Type B pancreatic cell (in vitro differentiated cells): Measurements from ENCODE around the gene RCBTB1. TPM values are rescaled to one million over a fixed set of nuclear protein-coding genes. Genes with fewer than 3 reads are reported as not detected.
A peak's percentile ranks its signal among the peaks of the same experiment; 100 is the strongest.

Source experiments
- DNase-seq: peaks from one replicate; pipeline ENCODE4 v3.0.0; 2021; ENCODE audit warnings: mixed read lengths; ENCODE audit not compliant: unreplicated experiment; ENCODE audit errors: extremely low spot score
- H3K27ac Mint-ChIP-seq: 2 replicates; pipeline ENCODE4 v1.8.0; 2021; ENCODE audit warnings: mild to moderate bottlenecking, mixed read lengths
- H3K27me3 Mint-ChIP-seq: 2 replicates; pipeline ENCODE4 v1.8.0; 2021; ENCODE audit warnings: mixed read lengths
- H3K36me3 Mint-ChIP-seq: 2 replicates; pipeline ENCODE4 v1.8.0; 2021; ENCODE audit warnings: mixed read lengths
- H3K4me1 Mint-ChIP-seq: one replicate; pipeline ENCODE4 v1.8.0; 2021; ENCODE audit warnings: mixed read lengths; ENCODE audit not compliant: unreplicated experiment
- H3K4me3 Mint-ChIP-seq: 2 replicates; pipeline ENCODE4 v1.8.0; 2021; ENCODE audit warnings: mild to moderate bottlenecking, mixed read lengths
- H3K9me3 Mint-ChIP-seq: 2 replicates; pipeline ENCODE4 v1.8.0; 2021; ENCODE audit warnings: mixed read lengths
- total RNA-seq: library from RNA; stranded (reverse); gene quantifications from 2 replicates; pipeline ENCODE4 v1.2.1, GENCODE V29; 2021; ENCODE audit warnings: low replicate concordance
- TF ChIP-seq, protein P1 (sequence below): fragments of 200-600 bp; sonication (generic); conservative IDR thresholded peaks from 2 replicates; pipeline ENCODE4 v1.5.0; 2021; ENCODE audit warnings: antibody characterized with exemption, mild to moderate bottlenecking

Gene RCBTB1
- total RNA-seq, 1 donor from 2014 or later = 30.7 TPM

DNA sequence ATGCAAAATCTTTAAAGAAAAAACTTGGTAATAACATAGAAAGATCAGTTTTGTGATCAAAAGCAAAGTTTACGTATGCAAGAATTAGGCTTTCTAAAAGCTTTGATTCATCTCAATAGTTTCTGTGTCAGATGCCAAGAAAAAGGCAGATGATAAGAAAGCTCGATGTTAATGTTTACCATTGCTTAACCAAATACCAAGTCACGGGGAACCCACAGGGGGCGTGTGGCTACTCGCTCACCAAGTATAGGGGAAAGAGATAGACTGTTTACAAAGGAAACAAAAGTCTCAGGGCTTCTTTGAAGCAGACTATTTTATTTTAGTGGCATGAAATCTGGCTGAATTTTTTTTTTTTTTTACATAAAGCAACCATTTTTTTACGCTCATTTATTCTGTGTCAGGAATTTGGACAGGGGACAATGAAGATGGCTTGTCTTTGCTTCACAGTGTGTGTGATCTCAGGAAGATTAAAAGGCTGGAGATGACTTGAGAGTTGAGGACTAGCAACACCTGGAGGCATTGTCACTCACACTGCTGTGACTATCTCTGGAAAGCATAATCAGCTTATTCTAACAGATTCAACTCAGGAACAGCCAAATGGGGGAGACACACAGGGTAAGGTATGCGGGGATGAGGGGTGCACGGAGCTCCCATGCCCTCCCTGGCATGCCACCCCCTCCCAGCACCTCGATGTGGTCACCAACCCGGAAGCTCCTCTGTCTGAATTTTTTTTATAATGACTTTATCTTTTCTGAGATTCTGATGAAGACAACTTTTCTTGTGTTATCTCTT lies 24.9 kb downstream of the RCBTB1 start:
- no peak for DNase-seq
- Mint-ChIP-seq H3K27ac (peak overlapping the region; percentile 45), H3K36me3 (peaks cover 27% of the 10 kb centered on the region), H3K27me3 (peaks cover 2% of the 10 kb centered on the region), H3K4me3 (peak overlapping the region; percentile 11), H3K4me1 (peaks cover 5% of the 10 kb centered on the region), H3K9me3 (no peaks in the 10 kb centered on the region)
- TF ChIP-seq, protein P1, sequence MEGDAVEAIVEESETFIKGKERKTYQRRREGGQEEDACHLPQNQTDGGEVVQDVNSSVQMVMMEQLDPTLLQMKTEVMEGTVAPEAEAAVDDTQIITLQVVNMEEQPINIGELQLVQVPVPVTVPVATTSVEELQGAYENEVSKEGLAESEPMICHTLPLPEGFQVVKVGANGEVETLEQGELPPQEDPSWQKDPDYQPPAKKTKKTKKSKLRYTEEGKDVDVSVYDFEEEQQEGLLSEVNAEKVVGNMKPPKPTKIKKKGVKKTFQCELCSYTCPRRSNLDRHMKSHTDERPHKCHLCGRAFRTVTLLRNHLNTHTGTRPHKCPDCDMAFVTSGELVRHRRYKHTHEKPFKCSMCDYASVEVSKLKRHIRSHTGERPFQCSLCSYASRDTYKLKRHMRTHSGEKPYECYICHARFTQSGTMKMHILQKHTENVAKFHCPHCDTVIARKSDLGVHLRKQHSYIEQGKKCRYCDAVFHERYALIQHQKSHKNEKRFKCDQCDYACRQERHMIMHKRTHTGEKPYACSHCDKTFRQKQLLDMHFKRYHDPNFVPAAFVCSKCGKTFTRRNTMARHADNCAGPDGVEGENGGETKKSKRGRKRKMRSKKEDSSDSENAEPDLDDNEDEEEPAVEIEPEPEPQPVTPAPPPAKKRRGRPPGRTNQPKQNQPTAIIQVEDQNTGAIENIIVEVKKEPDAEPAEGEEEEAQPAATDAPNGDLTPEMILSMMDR = peak; percentile 42

DNA sequence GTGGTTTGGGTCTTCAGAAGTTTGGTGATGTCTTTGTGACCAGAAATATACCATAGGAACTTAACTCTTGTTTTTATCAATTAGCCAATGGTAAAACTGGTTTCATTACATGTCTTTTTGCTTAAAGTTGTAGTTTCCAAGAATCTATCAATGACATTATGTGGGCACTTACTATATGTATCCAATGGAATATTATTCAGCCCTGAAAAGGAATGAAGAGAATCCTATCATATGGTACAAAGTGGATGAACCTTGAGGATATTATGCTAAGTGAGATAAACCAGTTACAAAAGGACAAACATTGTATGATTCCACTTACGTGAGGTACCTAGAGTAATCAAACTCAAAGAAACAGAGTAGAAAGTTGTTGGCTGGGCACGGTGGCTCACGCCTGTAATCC lies 26.4 kb downstream of the RCBTB1 start:
- Mint-ChIP-seq H3K36me3 (peaks cover 30% of the 10 kb centered on the region), H3K4me3 (no peak overlapping the region), H3K27me3 (peaks cover 2% of the 10 kb centered on the region), H3K27ac (no peak overlapping the region), H3K9me3 (no peaks in the 10 kb centered on the region), H3K4me1 (peaks cover 5% of the 10 kb centered on the region)
- TF ChIP-seq, protein P1 = no peak
- DNase-seq = no peak

DNA sequence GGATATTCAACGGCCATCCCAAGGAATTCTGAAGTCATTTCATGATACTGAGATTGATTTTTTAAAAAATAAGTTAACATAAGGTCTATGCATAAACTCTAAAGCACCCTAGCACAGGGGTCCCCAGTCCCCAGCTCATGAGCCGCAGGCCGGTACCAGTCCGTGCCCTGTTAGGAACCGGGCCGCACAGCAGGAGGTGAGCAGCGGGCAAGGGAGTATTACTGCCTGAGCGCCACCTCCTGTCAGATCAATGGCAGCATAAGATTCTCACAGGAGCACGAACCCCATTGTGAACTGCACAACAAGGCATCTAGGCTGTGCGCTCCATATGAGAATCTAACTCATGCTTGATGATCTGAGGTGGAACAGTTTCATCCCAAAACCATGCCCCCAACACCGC lies 31.0 kb downstream of the RCBTB1 start:
- Mint-ChIP-seq H3K27me3 (no peaks in the 10 kb centered on the region), H3K9me3 (no peaks in the 10 kb centered on the region), H3K27ac (no peak overlapping the region), H3K4me3 (no peak overlapping the region), H3K4me1 (no peaks in the 10 kb centered on the region), H3K36me3 (peaks cover 31% of the 10 kb centered on the region)
- no peak for DNase-seq
- TF ChIP-seq, protein P1 = no peak

DNA sequence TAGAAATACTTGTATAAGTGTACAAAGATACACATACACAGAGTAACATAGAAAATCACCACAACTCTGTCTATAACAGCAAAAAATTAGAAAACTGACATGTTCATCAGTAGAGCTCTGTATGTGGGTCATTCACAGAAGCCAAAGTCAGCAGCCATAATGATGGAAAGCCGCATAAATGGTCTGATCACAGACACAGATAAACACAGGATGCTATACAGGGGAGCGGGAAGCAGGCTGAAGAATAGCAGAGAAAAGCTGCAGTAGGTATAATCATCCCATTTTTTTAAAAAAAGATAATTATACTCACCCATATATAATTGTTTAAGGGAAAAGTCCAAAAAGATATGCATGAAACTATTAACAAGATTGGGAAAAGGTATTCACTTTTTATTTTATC lies 31.5 kb downstream of the RCBTB1 start:
- H3K27ac Mint-ChIP-seq = no peak overlapping the region
- H3K36me3 Mint-ChIP-seq = peaks cover 27% of the 10 kb centered on the region
- TF ChIP-seq, protein P1 = no peak
- no peak for DNase-seq
- no peak overlapping the region for H3K4me3 Mint-ChIP-seq
- H3K4me1 Mint-ChIP-seq = no peaks in the 10 kb centered on the region
- no peaks in the 10 kb centered on the region for H3K27me3 Mint-ChIP-seq
- H3K9me3 Mint-ChIP-seq = no peaks in the 10 kb centered on the region

DNA sequence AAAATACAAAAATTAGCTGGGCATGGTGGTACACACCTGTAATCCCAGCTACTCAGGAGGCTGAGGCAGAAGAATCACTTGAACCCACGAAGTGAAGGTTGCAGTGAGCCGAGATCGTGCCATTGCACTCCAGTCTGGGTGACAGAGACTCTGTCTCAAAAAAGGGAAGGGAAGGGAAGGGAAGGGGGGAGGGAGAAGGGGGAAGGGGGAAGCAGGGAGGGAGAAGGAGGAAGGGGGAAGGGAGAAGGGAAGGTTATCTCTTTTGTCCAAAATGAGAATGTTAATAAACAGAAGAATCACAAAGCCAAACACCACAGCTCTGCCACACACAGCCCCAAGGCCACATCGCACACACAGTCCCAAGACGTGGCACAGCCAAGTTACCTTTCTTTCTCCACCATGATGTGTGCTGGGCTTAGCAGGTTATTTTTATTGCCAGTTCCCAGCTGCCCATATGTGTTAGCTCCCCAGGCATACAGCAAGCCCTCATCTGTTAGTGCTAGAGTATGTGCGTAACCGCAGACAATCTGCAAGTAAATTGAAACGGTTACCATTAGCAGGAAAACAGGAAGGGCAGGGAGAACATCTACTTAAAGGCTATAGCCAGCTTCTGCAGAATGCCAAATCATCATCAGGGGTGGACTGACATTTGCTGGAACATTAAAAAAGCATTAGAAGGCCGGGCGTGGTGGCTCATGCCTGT lies 34.3 kb downstream of the RCBTB1 start:
- Mint-ChIP-seq H3K27ac (no peak overlapping the region), H3K9me3 (no peaks in the 10 kb centered on the region), H3K27me3 (no peaks in the 10 kb centered on the region), H3K36me3 (peaks cover 28% of the 10 kb centered on the region), H3K4me3 (no peak overlapping the region), H3K4me1 (peaks cover 3% of the 10 kb centered on the region)
- TF ChIP-seq, protein P1 = no peak
- no peak for DNase-seq
